Smooth muscle cell of the coronary artery (primary cell): ENCODE results near the gene C4orf50. TPM values are rescaled to one million over a fixed set of nuclear protein-coding genes. Genes with fewer than 3 reads are reported as not detected.

Experiments used
- total RNA-seq: library from RNA; depleted of rRNA; stranded (reverse); fragments of >200 nt; gene quantifications from 2 replicates; pipeline ENCODE4 v1.2.3, GENCODE V29; 2014; ENCODE audit warnings: low replicate concordance

C4orf50 gene
- total RNA-seq: not detected in 2 replicates

GRCh38 chr4:6018331-6018730 is at the start of gene C4orf50:
Gene C4orf50 (minus strand): TSS chr4:6018431.

DNA sequence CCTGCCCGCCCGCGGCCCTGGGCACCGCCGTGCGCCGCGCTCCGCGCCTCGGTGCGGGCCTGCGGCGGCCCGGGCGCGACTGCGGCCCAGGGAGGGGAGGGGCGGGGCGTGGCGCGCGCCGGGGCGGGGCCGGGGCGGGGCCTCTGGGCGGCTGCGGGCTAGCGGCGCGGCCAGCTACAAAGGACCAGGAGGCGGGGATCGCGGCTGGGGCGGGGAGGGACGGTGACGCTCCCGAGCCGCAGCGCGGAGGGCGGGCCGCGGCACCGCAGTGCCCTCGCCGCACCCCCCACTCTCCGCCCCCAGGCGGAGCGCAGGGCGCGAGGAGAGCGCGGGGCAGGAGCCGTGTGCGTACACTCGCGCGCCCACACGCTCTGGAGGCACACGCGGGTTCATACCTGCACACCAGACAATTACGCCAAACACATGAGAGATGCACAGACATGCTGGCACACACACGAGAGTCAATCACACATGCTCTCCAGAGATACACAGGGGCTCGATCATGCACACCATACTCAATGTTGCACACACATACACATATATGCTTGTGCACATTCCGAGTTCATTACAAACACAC is 125.1 kb downstream of the C4orf50 start, which contains the start of gene CRMP1:
Gene CRMP1 (minus strand): TSS at position 83 of the 577 bp plus-strand sequence. CDS start 117 bp downstream, outside the sequence.

Other genes starting within 250 kb of the C4orf50 start
- 0.08 and 0.12 TPM in 2 replicates for gene CRMP1, start 125.3 kb downstream of the C4orf50 start, total RNA-seq
- gene JAKMIP1, start 182.1 kb upstream of the C4orf50 start, total RNA-seq: not detected in 2 replicates